ENCODE results near the gene RAB7A. TPM values are rescaled to one million over a fixed set of nuclear protein-coding genes. Genes with fewer than 3 reads are reported as not detected.

Gene RAB7A
- total and polyA plus RNA-seq, 2 of the 8 experiments (the other 6 are each of a cell fraction or from before 2014, with no cell fraction given): 179 to 195 TPM

DNA sequence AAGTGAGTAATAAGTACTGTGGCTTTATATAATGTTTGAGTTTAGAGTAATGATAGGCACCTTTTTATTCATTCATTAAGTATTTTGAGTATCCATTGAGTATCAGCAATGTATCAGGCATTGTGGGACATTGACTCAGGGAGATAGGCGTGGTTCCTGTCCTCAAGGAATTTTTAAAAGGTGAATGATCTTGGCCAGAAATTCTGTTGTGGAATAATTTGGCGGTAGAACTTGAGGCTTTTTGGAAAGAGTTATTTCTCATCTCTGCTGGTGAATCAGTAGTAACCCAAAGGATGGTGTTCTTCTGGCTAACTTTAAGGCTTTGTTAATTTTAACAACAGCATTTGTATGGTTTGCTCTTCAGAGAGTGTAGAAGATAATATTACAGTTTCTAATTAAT lies 2.0 kb downstream of the RAB7A start (continued):
- TF ChIP-seq NANOG (IDR thresholded peaks at IDR 0.05; ENCODE audit: insufficient read depth, low read depth, low read length, poor library complexity, severe bottlenecking) (no peak), RBBP5 (IDR thresholded peaks at IDR 0.05; ENCODE audit: borderline replicate concordance, low read depth, low read length) (no peak), SUZ12 (IDR thresholded peaks at IDR 0.05; ENCODE audit: low read length) (no peak), BRCA1 (IDR thresholded peaks at IDR 0.05; ENCODE audit: low read depth, low read length) (no peak)
- TF ChIP-seq, protein P1, sequence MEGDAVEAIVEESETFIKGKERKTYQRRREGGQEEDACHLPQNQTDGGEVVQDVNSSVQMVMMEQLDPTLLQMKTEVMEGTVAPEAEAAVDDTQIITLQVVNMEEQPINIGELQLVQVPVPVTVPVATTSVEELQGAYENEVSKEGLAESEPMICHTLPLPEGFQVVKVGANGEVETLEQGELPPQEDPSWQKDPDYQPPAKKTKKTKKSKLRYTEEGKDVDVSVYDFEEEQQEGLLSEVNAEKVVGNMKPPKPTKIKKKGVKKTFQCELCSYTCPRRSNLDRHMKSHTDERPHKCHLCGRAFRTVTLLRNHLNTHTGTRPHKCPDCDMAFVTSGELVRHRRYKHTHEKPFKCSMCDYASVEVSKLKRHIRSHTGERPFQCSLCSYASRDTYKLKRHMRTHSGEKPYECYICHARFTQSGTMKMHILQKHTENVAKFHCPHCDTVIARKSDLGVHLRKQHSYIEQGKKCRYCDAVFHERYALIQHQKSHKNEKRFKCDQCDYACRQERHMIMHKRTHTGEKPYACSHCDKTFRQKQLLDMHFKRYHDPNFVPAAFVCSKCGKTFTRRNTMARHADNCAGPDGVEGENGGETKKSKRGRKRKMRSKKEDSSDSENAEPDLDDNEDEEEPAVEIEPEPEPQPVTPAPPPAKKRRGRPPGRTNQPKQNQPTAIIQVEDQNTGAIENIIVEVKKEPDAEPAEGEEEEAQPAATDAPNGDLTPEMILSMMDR (IDR thresholded peaks at IDR 0.05; ENCODE audit: control extremely low read depth in 1 of 3, insufficient read depth in 1 of 3, low read depth in 1 of 3, low read length in 3 of 3): no peak
- TF ChIP-seq, protein P2, sequence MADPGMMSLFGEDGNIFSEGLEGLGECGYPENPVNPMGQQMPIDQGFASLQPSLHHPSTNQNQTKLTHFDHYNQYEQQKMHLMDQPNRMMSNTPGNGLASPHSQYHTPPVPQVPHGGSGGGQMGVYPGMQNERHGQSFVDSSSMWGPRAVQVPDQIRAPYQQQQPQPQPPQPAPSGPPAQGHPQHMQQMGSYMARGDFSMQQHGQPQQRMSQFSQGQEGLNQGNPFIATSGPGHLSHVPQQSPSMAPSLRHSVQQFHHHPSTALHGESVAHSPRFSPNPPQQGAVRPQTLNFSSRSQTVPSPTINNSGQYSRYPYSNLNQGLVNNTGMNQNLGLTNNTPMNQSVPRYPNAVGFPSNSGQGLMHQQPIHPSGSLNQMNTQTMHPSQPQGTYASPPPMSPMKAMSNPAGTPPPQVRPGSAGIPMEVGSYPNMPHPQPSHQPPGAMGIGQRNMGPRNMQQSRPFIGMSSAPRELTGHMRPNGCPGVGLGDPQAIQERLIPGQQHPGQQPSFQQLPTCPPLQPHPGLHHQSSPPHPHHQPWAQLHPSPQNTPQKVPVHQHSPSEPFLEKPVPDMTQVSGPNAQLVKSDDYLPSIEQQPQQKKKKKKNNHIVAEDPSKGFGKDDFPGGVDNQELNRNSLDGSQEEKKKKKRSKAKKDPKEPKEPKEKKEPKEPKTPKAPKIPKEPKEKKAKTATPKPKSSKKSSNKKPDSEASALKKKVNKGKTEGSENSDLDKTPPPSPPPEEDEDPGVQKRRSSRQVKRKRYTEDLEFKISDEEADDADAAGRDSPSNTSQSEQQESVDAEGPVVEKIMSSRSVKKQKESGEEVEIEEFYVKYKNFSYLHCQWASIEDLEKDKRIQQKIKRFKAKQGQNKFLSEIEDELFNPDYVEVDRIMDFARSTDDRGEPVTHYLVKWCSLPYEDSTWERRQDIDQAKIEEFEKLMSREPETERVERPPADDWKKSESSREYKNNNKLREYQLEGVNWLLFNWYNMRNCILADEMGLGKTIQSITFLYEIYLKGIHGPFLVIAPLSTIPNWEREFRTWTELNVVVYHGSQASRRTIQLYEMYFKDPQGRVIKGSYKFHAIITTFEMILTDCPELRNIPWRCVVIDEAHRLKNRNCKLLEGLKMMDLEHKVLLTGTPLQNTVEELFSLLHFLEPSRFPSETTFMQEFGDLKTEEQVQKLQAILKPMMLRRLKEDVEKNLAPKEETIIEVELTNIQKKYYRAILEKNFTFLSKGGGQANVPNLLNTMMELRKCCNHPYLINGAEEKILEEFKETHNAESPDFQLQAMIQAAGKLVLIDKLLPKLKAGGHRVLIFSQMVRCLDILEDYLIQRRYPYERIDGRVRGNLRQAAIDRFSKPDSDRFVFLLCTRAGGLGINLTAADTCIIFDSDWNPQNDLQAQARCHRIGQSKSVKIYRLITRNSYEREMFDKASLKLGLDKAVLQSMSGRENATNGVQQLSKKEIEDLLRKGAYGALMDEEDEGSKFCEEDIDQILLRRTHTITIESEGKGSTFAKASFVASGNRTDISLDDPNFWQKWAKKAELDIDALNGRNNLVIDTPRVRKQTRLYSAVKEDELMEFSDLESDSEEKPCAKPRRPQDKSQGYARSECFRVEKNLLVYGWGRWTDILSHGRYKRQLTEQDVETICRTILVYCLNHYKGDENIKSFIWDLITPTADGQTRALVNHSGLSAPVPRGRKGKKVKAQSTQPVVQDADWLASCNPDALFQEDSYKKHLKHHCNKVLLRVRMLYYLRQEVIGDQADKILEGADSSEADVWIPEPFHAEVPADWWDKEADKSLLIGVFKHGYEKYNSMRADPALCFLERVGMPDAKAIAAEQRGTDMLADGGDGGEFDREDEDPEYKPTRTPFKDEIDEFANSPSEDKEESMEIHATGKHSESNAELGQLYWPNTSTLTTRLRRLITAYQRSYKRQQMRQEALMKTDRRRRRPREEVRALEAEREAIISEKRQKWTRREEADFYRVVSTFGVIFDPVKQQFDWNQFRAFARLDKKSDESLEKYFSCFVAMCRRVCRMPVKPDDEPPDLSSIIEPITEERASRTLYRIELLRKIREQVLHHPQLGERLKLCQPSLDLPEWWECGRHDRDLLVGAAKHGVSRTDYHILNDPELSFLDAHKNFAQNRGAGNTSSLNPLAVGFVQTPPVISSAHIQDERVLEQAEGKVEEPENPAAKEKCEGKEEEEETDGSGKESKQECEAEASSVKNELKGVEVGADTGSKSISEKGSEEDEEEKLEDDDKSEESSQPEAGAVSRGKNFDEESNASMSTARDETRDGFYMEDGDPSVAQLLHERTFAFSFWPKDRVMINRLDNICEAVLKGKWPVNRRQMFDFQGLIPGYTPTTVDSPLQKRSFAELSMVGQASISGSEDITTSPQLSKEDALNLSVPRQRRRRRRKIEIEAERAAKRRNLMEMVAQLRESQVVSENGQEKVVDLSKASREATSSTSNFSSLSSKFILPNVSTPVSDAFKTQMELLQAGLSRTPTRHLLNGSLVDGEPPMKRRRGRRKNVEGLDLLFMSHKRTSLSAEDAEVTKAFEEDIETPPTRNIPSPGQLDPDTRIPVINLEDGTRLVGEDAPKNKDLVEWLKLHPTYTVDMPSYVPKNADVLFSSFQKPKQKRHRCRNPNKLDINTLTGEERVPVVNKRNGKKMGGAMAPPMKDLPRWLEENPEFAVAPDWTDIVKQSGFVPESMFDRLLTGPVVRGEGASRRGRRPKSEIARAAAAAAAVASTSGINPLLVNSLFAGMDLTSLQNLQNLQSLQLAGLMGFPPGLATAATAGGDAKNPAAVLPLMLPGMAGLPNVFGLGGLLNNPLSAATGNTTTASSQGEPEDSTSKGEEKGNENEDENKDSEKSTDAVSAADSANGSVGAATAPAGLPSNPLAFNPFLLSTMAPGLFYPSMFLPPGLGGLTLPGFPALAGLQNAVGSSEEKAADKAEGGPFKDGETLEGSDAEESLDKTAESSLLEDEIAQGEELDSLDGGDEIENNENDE (IDR thresholded peaks at IDR 0.05; ENCODE audit: insufficient replicate concordance, low read length): no peak
- TF ChIP-seq, protein P3, sequence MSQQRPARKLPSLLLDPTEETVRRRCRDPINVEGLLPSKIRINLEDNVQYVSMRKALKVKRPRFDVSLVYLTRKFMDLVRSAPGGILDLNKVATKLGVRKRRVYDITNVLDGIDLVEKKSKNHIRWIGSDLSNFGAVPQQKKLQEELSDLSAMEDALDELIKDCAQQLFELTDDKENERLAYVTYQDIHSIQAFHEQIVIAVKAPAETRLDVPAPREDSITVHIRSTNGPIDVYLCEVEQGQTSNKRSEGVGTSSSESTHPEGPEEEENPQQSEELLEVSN (IDR thresholded peaks at IDR 0.05): no peak

Data from H1 (cell line).